ENCODE results near the gene PDE3B.
"Not testable (repeated sequence)": the region's sequence is repeated elsewhere in the genome, so short reads cannot be mapped to it uniquely, and the experiment has no call there.

PDE3B gene

DNA sequence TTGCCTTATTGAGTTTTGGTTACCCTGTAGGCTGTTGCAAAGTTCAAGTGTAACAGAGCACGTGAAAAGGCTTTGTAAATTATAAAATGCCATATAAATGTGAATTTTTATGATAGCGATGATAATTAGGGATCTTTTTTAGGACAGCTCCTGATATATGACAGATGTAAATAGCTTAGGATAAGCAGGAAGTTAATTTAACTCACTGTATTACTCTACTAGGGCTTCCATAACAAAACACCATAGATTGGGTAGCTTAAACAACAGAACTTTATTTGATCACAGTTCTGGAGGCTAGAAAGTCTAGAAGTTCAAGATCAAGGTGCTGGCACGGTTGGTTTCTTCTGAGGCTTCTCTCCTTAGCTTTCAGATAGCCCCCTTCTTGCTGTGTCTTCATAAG, 17.0 kb upstream of the PDE3B start:
- no peak for DNase-seq (ENCODE audit: low read depth)
- H3K4me3 ChIP-seq (ENCODE audit: low read depth, low read length), result no peak overlapping the region
- no peak for TF ChIP-seq CTCF (IDR thresholded peaks at IDR 0.05; ENCODE audit: low read depth, low read length, missing control alignments)

DNA sequence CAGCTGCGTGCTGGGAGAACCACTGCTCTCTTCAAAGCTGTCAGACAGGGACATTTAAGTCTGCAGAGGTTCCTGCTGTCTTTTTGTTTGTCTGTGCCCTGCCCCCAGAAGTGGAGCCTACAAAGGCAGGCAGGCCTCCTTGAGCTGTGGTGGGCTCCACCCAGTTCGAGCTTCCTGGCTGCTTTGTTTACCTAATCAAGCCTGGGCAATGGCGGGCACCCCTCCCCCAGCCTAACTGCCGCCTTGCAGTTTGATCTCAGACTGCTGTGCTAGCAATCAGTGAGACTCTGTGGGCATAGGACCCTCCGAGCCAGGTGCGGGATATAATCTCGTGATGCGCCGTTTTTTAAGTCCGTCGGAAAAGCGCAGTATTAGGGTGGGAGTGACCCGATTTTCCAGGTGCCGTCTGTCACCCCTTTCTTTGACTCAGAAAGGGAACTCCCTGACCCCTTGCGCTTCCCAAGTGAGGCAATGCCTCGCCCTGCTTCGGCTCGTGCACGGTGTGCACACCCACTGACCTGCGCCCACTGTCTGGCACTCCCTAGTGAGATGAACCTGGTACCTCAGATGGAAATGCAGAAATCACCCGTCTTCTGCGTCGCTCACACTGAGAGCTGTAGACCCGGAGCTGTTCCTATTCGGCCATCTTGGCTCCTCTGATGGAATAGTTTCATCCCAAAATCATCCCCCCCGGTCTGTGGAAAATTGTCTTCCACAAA, 9.9 kb upstream of the PDE3B start:
- not testable (repeated sequence) for DNase-seq (ENCODE audit: low read depth); H3K4me3 ChIP-seq (ENCODE audit: low read depth, low read length)

- no peak for TF ChIP-seq CTCF (IDR thresholded peaks at IDR 0.05; ENCODE audit: low read depth, low read length, missing control alignments)
- no peak for DNase-seq (ENCODE audit: low read depth)
- no peak overlapping the region for H3K4me3 ChIP-seq (ENCODE audit: low read depth, low read length)
Measured at GRCh38 chr11:14634813-14635212, 8.8 kb upstream of the PDE3B start.

- no peak for DNase-seq (ENCODE audit: low read depth)
- H3K4me3 ChIP-seq (ENCODE audit: low read depth, low read length), result no peak overlapping the region
- TF ChIP-seq CTCF (IDR thresholded peaks at IDR 0.05; ENCODE audit: low read depth, low read length, missing control alignments), result no peak
Measured at GRCh38 chr11:14635546-14635945, 8.1 kb upstream of the PDE3B start.

DNA sequence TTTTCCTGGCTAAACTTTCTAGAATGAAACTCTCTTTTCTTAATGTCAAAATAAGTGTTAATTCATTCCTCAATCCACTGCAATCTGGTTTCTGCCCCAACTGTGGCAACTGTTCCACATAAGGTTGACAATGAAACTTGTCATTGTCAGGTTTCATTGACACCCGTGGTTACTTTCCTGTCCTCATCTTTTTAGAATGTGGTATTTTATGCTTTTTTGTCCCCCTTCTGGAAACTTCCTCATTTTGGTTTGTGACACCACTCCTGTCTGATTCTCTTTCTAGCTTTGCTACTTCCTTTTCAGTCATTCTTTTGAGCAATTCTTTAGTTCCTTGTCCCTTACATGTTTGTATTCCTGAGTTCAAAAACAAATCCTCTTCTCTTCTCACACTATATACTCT, 7.5 kb upstream of the PDE3B start:
- H3K4me3 ChIP-seq (ENCODE audit: low read depth, low read length), result no peak overlapping the region
- TF ChIP-seq CTCF (IDR thresholded peaks at IDR 0.05; ENCODE audit: low read depth, low read length, missing control alignments), result no peak
- DNase-seq (ENCODE audit: low read depth), result no peak

GRCh38 chr11:14637868-14638409, 5.7 kb upstream of the PDE3B start:
- TF ChIP-seq CTCF (IDR thresholded peaks at IDR 0.05; ENCODE audit: low read depth, low read length, missing control alignments), result no peak
- DNase-seq (ENCODE audit: low read depth), result no peak
- no peak overlapping the region for H3K4me3 ChIP-seq (ENCODE audit: low read depth, low read length)

GRCh38 chr11:14638561-14638960, 5.0 kb upstream of the PDE3B start:
- no peak for DNase-seq (ENCODE audit: low read depth)
- TF ChIP-seq CTCF (IDR thresholded peaks at IDR 0.05; ENCODE audit: low read depth, low read length, missing control alignments), result no peak

More at GRCh38 chr11:14638561-14638960, 5.0 kb upstream of the PDE3B start:
- H3K4me3 ChIP-seq (ENCODE audit: low read depth, low read length), result no peak overlapping the region
